H9 (cell line): ENCODE measurements around the gene TBC1D1. TPM values are rescaled to one million over a fixed set of nuclear protein-coding genes. Genes with fewer than 3 reads are reported as not detected.

Experiments used
- DNase-seq: peaks from one replicate; pipeline ENCODE4 v3.0.0-alpha.2; 2017
- H2AFZ ChIP-seq: one replicate; pipeline ENCODE4 v1.6.1; 2013; ENCODE audit warnings: mild to moderate bottlenecking, low read length, control low read depth, moderate library complexity
- H2AK5ac ChIP-seq: 2 replicates; pipeline ENCODE4 v1.6.1; 2013; ENCODE audit warnings: low read length, control low read depth, mixed read lengths; ENCODE audit not compliant: insufficient read length
- H2BK120ac ChIP-seq: one replicate; pipeline ENCODE4 v1.6.1; 2013; ENCODE audit warnings: low read depth, mild to moderate bottlenecking, low read length, control low read depth, inconsistent platforms; ENCODE audit not compliant: poor library complexity, severe bottlenecking
- H2BK12ac ChIP-seq: 2 replicates; pipeline ENCODE4 v1.6.1; 2013; ENCODE audit warnings: low read length, control low read depth, mixed read lengths, low read depth; ENCODE audit not compliant: insufficient read length
- H2BK15ac ChIP-seq: 2 replicates; pipeline ENCODE4 v1.6.1; 2013; ENCODE audit warnings: low read depth, low read length, control low read depth
- H2BK20ac ChIP-seq: one replicate; pipeline ENCODE4 v1.6.1; 2013; ENCODE audit warnings: low read depth, mild to moderate bottlenecking, low read length, control low read depth, inconsistent platforms; ENCODE audit not compliant: poor library complexity, severe bottlenecking
- H2BK5ac ChIP-seq: 2 replicates; pipeline ENCODE4 v1.6.1; 2013; ENCODE audit warnings: low read length, control low read depth, mixed read lengths; ENCODE audit not compliant: insufficient read length
- H3K14ac ChIP-seq: 2 replicates; pipeline ENCODE4 v1.6.1; 2013; ENCODE audit warnings: low read length, control low read depth; ENCODE audit not compliant: insufficient read depth
- H3K18ac ChIP-seq: 2 replicates; pipeline ENCODE4 v1.6.1; 2013; ENCODE audit warnings: low read depth, mild to moderate bottlenecking, mixed read lengths, low read length, control low read depth; ENCODE audit not compliant: insufficient read length
- H3K23ac ChIP-seq: 2 replicates; pipeline ENCODE4 v1.6.1; 2013; ENCODE audit warnings: low read length, control low read depth, mixed read lengths, low read depth; ENCODE audit not compliant: insufficient read length
- H3K23me2 ChIP-seq: 2 replicates; pipeline ENCODE4 v1.6.1; 2013; ENCODE audit warnings: low read depth, mild to moderate bottlenecking, mixed read lengths, low read length, control low read depth; ENCODE audit not compliant: insufficient read length, poor library complexity, severe bottlenecking
- H3K27ac ChIP-seq: 2 replicates; pipeline ENCODE4 v1.5.1; 2013; ENCODE audit warnings: low read length, control low read depth, mixed read lengths, low read depth; ENCODE audit not compliant: insufficient read length
- H3K27me3 ChIP-seq: 2 replicates; pipeline ENCODE4 v1.6.1; 2013; ENCODE audit warnings: low read length, control low read depth, inconsistent platforms; ENCODE audit not compliant: insufficient read depth
- H3K4ac ChIP-seq: 2 replicates; pipeline ENCODE4 v1.6.1; 2013; ENCODE audit warnings: low read depth, mild to moderate bottlenecking, control low read depth, inconsistent platforms, low read length, moderate library complexity
- H3K4me1 ChIP-seq: 2 replicates; pipeline ENCODE4 v1.6.1; 2013; ENCODE audit warnings: low read length, control low read depth, inconsistent platforms; ENCODE audit not compliant: insufficient read depth
- H3K4me2 ChIP-seq: 2 replicates; pipeline ENCODE4 v1.6.1; 2013; ENCODE audit warnings: low read length, control low read depth, mixed read lengths; ENCODE audit not compliant: insufficient read length, insufficient read depth
- H3K56ac ChIP-seq: 2 replicates; pipeline ENCODE4 v1.6.1; 2013; ENCODE audit warnings: low read depth, mild to moderate bottlenecking, mixed read lengths, low read length, control low read depth; ENCODE audit not compliant: insufficient read length
- H3K79me1 ChIP-seq: 2 replicates; pipeline ENCODE4 v1.6.1; 2013; ENCODE audit warnings: low read depth, mild to moderate bottlenecking, moderate library complexity, low read length, control low read depth, inconsistent platforms; ENCODE audit not compliant: insufficient read depth, poor library complexity, severe bottlenecking
- H3K79me2 ChIP-seq: 2 replicates; pipeline ENCODE4 v1.6.1; 2013; ENCODE audit warnings: low read length, control low read depth, inconsistent platforms; ENCODE audit not compliant: insufficient read depth
- H3K9ac ChIP-seq: 2 replicates; pipeline ENCODE4 v1.6.1; 2013; ENCODE audit warnings: low read length, control low read depth, mixed read lengths; ENCODE audit not compliant: insufficient read length; ENCODE audit errors: extremely low read depth
- H3K9me3 ChIP-seq: one replicate; pipeline ENCODE4 v1.6.1; 2013; ENCODE audit warnings: low read depth, low read length, inconsistent platforms; ENCODE audit not compliant: control insufficient read depth
- H3T11ph ChIP-seq: one replicate; pipeline ENCODE4 v1.6.1; 2013; ENCODE audit warnings: mild to moderate bottlenecking, low read length, control low read depth, inconsistent platforms
- H4K20me1 ChIP-seq: one replicate; pipeline ENCODE4 v1.6.1; 2013; ENCODE audit not compliant: control insufficient read depth, insufficient read length, insufficient read depth
- H4K5ac ChIP-seq: 2 replicates; pipeline ENCODE4 v1.6.1; 2013; ENCODE audit warnings: low read depth, mild to moderate bottlenecking, mixed read lengths, low read length, control low read depth; ENCODE audit not compliant: insufficient read length
- H4K8ac ChIP-seq: replicated peaks from 2 replicates; pipeline ENCODE4 v1.6.1; 2013; ENCODE audit warnings: low read length, control low read depth, mixed read lengths, low read depth; ENCODE audit not compliant: insufficient read length
- H4K91ac ChIP-seq: 2 replicates; pipeline ENCODE4 v1.6.1; 2013; ENCODE audit warnings: low read depth, mild to moderate bottlenecking, moderate library complexity, mixed read lengths, low read length, control low read depth; ENCODE audit not compliant: insufficient read length
- H3K27ac Mint-ChIP-seq, 3 experiments: 2 replicates in 2 of 3; 3 replicates in 1 of 3; pipeline ENCODE4 v1.8.0; 2020 to 2021; ENCODE audit warnings: mixed read lengths in 3 of 3, mild to moderate bottlenecking in 1 of 3, moderate library complexity in 1 of 3
- H3K27me3 Mint-ChIP-seq: 2 replicates; pipeline ENCODE4 v1.8.0; 2021; ENCODE audit warnings: low read depth, mild to moderate bottlenecking, moderate library complexity, mixed read lengths
- H3K36me3 Mint-ChIP-seq, 3 experiments: 2 replicates in 2 of 3; 3 replicates in 1 of 3; pipeline ENCODE4 v1.8.0; 2020 to 2021; ENCODE audit warnings: low read depth in 3 of 3, mixed read lengths in 3 of 3; ENCODE audit not compliant: insufficient read depth in 1 of 3
- H3K4me1 Mint-ChIP-seq, 2 experiments: 2 replicates each; pipeline ENCODE4 v1.8.0; 2020; ENCODE audit warnings: mixed read lengths in 2 of 2
- H3K4me3 Mint-ChIP-seq, 2 experiments: 2 replicates in 1 of 2; 3 replicates in 1 of 2; pipeline ENCODE4 v1.8.0; 2020 to 2021; ENCODE audit warnings: mild to moderate bottlenecking in 2 of 2, mixed read lengths in 2 of 2, moderate library complexity in 1 of 2
- H3K9me3 Mint-ChIP-seq, 2 experiments: 2 replicates in 1 of 2; 3 replicates in 1 of 2; pipeline ENCODE4 v1.8.0; 2020; ENCODE audit warnings: mild to moderate bottlenecking in 2 of 2, mixed read lengths in 2 of 2, moderate library complexity in 1 of 2
- WGBS: extraction: QIAGEN DNeasy Blood & Tissue Kit; methylation state at CpG from one replicate; pipeline ENCODE4 v1.1.7; 2013; ENCODE audit warnings: missing lambda C conversion rate, low lambda C conversion rate, mixed read lengths; ENCODE audit not compliant: insufficient read length; ENCODE audit errors: extremely low coverage; 5-methylcytosine and 5-hydroxymethylcytosine counted together
- total RNA-seq: library from RNA; stranded (reverse); gene quantifications from 2 replicates; pipeline ENCODE4 v1.2.1, GENCODE V29; 2021
- TF ChIP-seq, protein P1 (sequence below): fragments of 200-600 bp; sonication (generic); conservative IDR thresholded peaks from 3 replicates; pipeline ENCODE4 v1.8.0; 2021; ENCODE audit warnings: antibody characterized with exemption, mild to moderate bottlenecking

Gene TBC1D1
- total RNA-seq, 1 experiment from 2014 or later, result 109 TPM

GRCh38 chr4:38170338-38171169 is 279.7 kb downstream of the TBC1D1 start:
- no peaks in the 10 kb centered on the region for H3K36me3 Mint-ChIP-seq
- H3K4me1 ChIP-seq, result no peaks in the 10 kb centered on the region
- no peak for DNase-seq
- H3K23ac ChIP-seq, result no peak overlapping the region
- no peak overlapping the region for H3K9ac ChIP-seq
- H4K5ac ChIP-seq, result no peak overlapping the region
- H3K4me1 Mint-ChIP-seq, result peaks cover 0 to 2% of the 10 kb centered on the region in 2 experiments; a peak in 1 of 4 replicates
- H3K14ac ChIP-seq, result no peak overlapping the region
- no peak overlapping the region for H2BK20ac ChIP-seq
- no peaks in the 10 kb centered on the region for H3K27me3 ChIP-seq
- no peak overlapping the region for H2AFZ ChIP-seq
- no peak overlapping the region for H4K91ac ChIP-seq
- no peak overlapping the region for H3K4me3 Mint-ChIP-seq
- H4K20me1 ChIP-seq, result no peaks in the 10 kb centered on the region
- no peak overlapping the region for H3K4me2 ChIP-seq
- no peak overlapping the region for H3T11ph ChIP-seq
- no peaks in the 10 kb centered on the region for H3K79me2 ChIP-seq
- H3K18ac ChIP-seq, result no peak overlapping the region
- no peak overlapping the region for H2BK5ac ChIP-seq
- no peaks in the 10 kb centered on the region for H3K9me3 Mint-ChIP-seq
- no peak overlapping the region for H4K8ac ChIP-seq
- no peak overlapping the region for H2BK12ac ChIP-seq
- H3K23me2 ChIP-seq, result no peaks in the 10 kb centered on the region
- H3K27ac Mint-ChIP-seq, result no peak overlapping the region
- no peak overlapping the region for H2BK15ac ChIP-seq
- no peaks in the 10 kb centered on the region for H3K79me1 ChIP-seq
- no peak overlapping the region for H2BK120ac ChIP-seq
- TF ChIP-seq, protein P1, sequence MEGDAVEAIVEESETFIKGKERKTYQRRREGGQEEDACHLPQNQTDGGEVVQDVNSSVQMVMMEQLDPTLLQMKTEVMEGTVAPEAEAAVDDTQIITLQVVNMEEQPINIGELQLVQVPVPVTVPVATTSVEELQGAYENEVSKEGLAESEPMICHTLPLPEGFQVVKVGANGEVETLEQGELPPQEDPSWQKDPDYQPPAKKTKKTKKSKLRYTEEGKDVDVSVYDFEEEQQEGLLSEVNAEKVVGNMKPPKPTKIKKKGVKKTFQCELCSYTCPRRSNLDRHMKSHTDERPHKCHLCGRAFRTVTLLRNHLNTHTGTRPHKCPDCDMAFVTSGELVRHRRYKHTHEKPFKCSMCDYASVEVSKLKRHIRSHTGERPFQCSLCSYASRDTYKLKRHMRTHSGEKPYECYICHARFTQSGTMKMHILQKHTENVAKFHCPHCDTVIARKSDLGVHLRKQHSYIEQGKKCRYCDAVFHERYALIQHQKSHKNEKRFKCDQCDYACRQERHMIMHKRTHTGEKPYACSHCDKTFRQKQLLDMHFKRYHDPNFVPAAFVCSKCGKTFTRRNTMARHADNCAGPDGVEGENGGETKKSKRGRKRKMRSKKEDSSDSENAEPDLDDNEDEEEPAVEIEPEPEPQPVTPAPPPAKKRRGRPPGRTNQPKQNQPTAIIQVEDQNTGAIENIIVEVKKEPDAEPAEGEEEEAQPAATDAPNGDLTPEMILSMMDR, result no peak
- H3K27ac ChIP-seq, result no peak overlapping the region
- no peaks in the 10 kb centered on the region for H3K9me3 ChIP-seq
- no CpG with 5 or more reads among the region's 7 CpGs for WGBS
- no peak overlapping the region for H3K4ac ChIP-seq
- no peak overlapping the region for H2AK5ac ChIP-seq
- H3K56ac ChIP-seq, result no peak overlapping the region
- peaks cover 2% of the 10 kb centered on the region; the same call in 1 of the 2 replicates for H3K27me3 Mint-ChIP-seq
